IMR-90 (cell line): Measurements from ENCODE around the gene ADTRP. TPM values are rescaled to one million over a fixed set of nuclear protein-coding genes. Genes with fewer than 3 reads are reported as not detected.

Experiments
- ATAC-seq: fragments of 200-7000 bp; cut with Tn5 transposase; 2 replicates; pipeline ENCODE4 v1.9.1; 2020; ENCODE audit warnings: low read depth, mild to moderate bottlenecking, moderate library complexity
- BruUV-seq: library from RNA; stranded (reverse); fragments of 400-500 nt; replicated peaks from 2 replicates; lab custom pipeline; 2021; lab: Mats Ljungman, UMichigan
- CTCF ChIA-PET: fragments of 300-600 bp; formaldehyde crosslinking; extraction: SDS; loops from one replicate; lab custom pipeline; 2021; ENCODE audit warnings: antibody characterized with exemption; lab: Yijun Ruan, JAX
- POLR2A ChIA-PET: fragments of 300-600 bp; sonication (Branson Sonifier 250); formaldehyde crosslinking; loops from one replicate; lab custom pipeline; 2022; ENCODE audit warnings: antibody characterized with exemption; ENCODE audit not compliant: unreplicated experiment; lab: Charles Lee
- DNase-seq: peaks from one replicate; pipeline ENCODE4 v3.0.0; 2013
- H2AFZ ChIP-seq: replicated peaks from 2 replicates; pipeline ENCODE3; 2013; ENCODE audit warnings: low read length, mild to moderate bottlenecking; ENCODE audit not compliant: poor library complexity
- H2AK5ac ChIP-seq: 2 replicates; pipeline ENCODE4 v1.6.1; 2013; ENCODE audit warnings: low read depth, low read length, inconsistent platforms
- H2AK9ac ChIP-seq: replicated peaks from 2 replicates; pipeline ENCODE3; 2013; ENCODE audit warnings: mild to moderate bottlenecking, low read depth, low read length, moderate library complexity; ENCODE audit not compliant: poor library complexity
- H2BK120ac ChIP-seq: 2 replicates; pipeline ENCODE4 v1.6.1; 2013; ENCODE audit warnings: low read depth, low read length, inconsistent platforms
- H2BK15ac ChIP-seq: 3 replicates; pipeline ENCODE4 v1.6.1; 2013; ENCODE audit warnings: low read depth, low read length, inconsistent platforms
- H2BK20ac ChIP-seq: 2 replicates; pipeline ENCODE4 v1.6.1; 2013; ENCODE audit warnings: low read depth, mild to moderate bottlenecking, inconsistent platforms, low read length, moderate library complexity
- H2BK5ac ChIP-seq: 2 replicates; pipeline ENCODE4 v1.6.1; 2013; ENCODE audit warnings: mild to moderate bottlenecking, low read depth, low read length, inconsistent platforms; ENCODE audit not compliant: poor library complexity, severe bottlenecking
- H3K14ac ChIP-seq: replicated peaks from 2 replicates; pipeline ENCODE4 v1.6.1; 2013; ENCODE audit warnings: low read depth, low read length, inconsistent platforms
- H3K18ac ChIP-seq: 2 replicates; pipeline ENCODE4 v1.6.1; 2013; ENCODE audit warnings: low read depth, low read length, control low read depth
- H3K23ac ChIP-seq: 2 replicates; pipeline ENCODE4 v1.6.1; 2013; ENCODE audit warnings: low read depth, low read length, inconsistent platforms
- H3K27ac ChIP-seq: 2 replicates; pipeline ENCODE4 v1.5.1; 2013; ENCODE audit warnings: mild to moderate bottlenecking, control low read depth, low read length; ENCODE audit not compliant: insufficient read depth
- H3K27me3 ChIP-seq: 2 replicates; pipeline ENCODE4 v1.6.1; 2013; ENCODE audit warnings: low read length; ENCODE audit not compliant: control insufficient read depth, insufficient read depth
- H3K36me3 ChIP-seq: 2 replicates; pipeline ENCODE4 v1.6.1; 2013; ENCODE audit warnings: low read length, mixed read lengths; ENCODE audit not compliant: control insufficient read depth, insufficient read depth
- H3K4ac ChIP-seq: 2 replicates; pipeline ENCODE4 v1.6.1; 2013; ENCODE audit warnings: low read depth, low read length, inconsistent platforms
- H3K4me1 ChIP-seq: 2 replicates; pipeline ENCODE4 v1.6.1; 2013; ENCODE audit warnings: low read length, mixed read lengths; ENCODE audit not compliant: control insufficient read depth, insufficient read depth
- H3K4me2 ChIP-seq: 2 replicates; pipeline ENCODE4 v1.6.1; 2013; ENCODE audit warnings: low read depth, mild to moderate bottlenecking, control low read depth, low read length, moderate library complexity
- H3K4me3 ChIP-seq: 2 replicates; pipeline ENCODE4 v1.5.1; 2013; ENCODE audit warnings: low read depth, mild to moderate bottlenecking, control low read depth, low read length, moderate library complexity; ENCODE audit not compliant: insufficient read depth
- H3K56ac ChIP-seq: 2 replicates; pipeline ENCODE4 v1.6.1; 2013; ENCODE audit warnings: low read length, inconsistent platforms; ENCODE audit not compliant: insufficient read depth; ENCODE audit errors: extremely low read depth
- H3K79me1 ChIP-seq, 2 experiments: 2 replicates each; pipeline ENCODE4 v1.6.1; 2013; ENCODE audit warnings: low read length in 2 of 2, inconsistent platforms in 1 of 2, low read depth in 1 of 2
- H3K9ac ChIP-seq: 2 replicates; pipeline ENCODE4 v1.6.1; 2013; ENCODE audit warnings: low read depth, low read length, control low read depth
- H3K9me1 ChIP-seq: 2 replicates; pipeline ENCODE4 v1.6.1; 2013; ENCODE audit warnings: low read length, inconsistent platforms; ENCODE audit not compliant: insufficient read depth
- H3K9me3 ChIP-seq: 2 replicates; pipeline ENCODE4 v1.6.1; 2013; ENCODE audit warnings: low read length; ENCODE audit not compliant: control insufficient read depth, insufficient read depth
- H4K20me1 ChIP-seq: 2 replicates; pipeline ENCODE4 v1.6.1; 2013; ENCODE audit warnings: low read length, inconsistent platforms; ENCODE audit not compliant: insufficient read depth
- H4K5ac ChIP-seq: 2 replicates; pipeline ENCODE4 v1.6.1; 2013; ENCODE audit warnings: mild to moderate bottlenecking, low read depth, low read length, control low read depth
- H4K8ac ChIP-seq, 2 experiments: 2 replicates each; pipeline ENCODE4 v1.6.1; 2013; ENCODE audit warnings: low read depth in 2 of 2, low read length in 2 of 2, control low read depth in 1 of 2, inconsistent platforms in 1 of 2
- H4K91ac ChIP-seq: 2 replicates; pipeline ENCODE4 v1.6.1; 2013; ENCODE audit warnings: low read depth, low read length, inconsistent platforms; ENCODE audit not compliant: insufficient read depth
- BHLHE40 ChIP-seq: fragments of 150-350 bp; IDR thresholded peaks from 2 replicates; pipeline ENCODE4 v1.6.1; 2016; ENCODE audit warnings: mild to moderate bottlenecking, low read depth, low read length
- CEBPB ChIP-seq: IDR thresholded peaks from 2 replicates; pipeline ENCODE4 v1.6.1; 2012; ENCODE audit warnings: low read depth, low read length, improper control_type of control experiment
- CHD1 ChIP-seq: IDR thresholded peaks from 2 replicates; pipeline ENCODE4 v1.6.1; 2012; ENCODE audit warnings: low read depth, low read length, improper control_type of control experiment
- CTCF ChIP-seq: conservative IDR thresholded peaks from 2 replicates; pipeline ENCODE4 v1.5.1; 2012; ENCODE audit warnings: mild to moderate bottlenecking, low read depth, low read length, improper control_type of control experiment
- ELK1 ChIP-seq: fragments of 150-350 bp; IDR thresholded peaks from 2 replicates; pipeline ENCODE4 v1.6.1; 2016; ENCODE audit warnings: low read depth, mild to moderate bottlenecking, low read length, moderate library complexity, borderline replicate concordance
- FOS ChIP-seq: fragments of 150-350 bp; IDR thresholded peaks from 2 replicates; pipeline ENCODE4 v1.6.1; 2016; ENCODE audit warnings: low read depth, low read length
- MAFK ChIP-seq: IDR thresholded peaks from 2 replicates; pipeline ENCODE4 v1.6.1; 2012; ENCODE audit warnings: low read depth, low read length, improper control_type of control experiment
- MAZ ChIP-seq: IDR thresholded peaks from 2 replicates; pipeline ENCODE4 v1.6.1; 2012; ENCODE audit warnings: low read depth, mild to moderate bottlenecking, low read length, improper control_type of control experiment, moderate library complexity, borderline replicate concordance
- MXI1 ChIP-seq: IDR thresholded peaks from 2 replicates; pipeline ENCODE4 v1.6.1; 2012; ENCODE audit warnings: low read depth, mild to moderate bottlenecking, low read length, moderate library complexity, borderline replicate concordance
- NFE2L2 ChIP-seq: fragments of 150-350 bp; IDR thresholded peaks from 2 replicates; pipeline ENCODE4 v1.6.1; 2016; ENCODE audit warnings: low read depth, mild to moderate bottlenecking, low read length
- POLR2A ChIP-seq: IDR thresholded peaks from 2 replicates; pipeline ENCODE4 v1.6.1; 2012; ENCODE audit warnings: mild to moderate bottlenecking, low read depth, low read length
- RAD21 ChIP-seq: IDR thresholded peaks from 2 replicates; pipeline ENCODE4 v1.6.1; 2012; ENCODE audit warnings: low read length, improper control_type of control experiment
- RCOR1 ChIP-seq: IDR thresholded peaks from 2 replicates; pipeline ENCODE4 v1.6.1; 2012; ENCODE audit warnings: mild to moderate bottlenecking, low read length, improper control_type of control experiment; ENCODE audit not compliant: insufficient replicate concordance
- RFX5 ChIP-seq: IDR thresholded peaks from 2 replicates; pipeline ENCODE4 v1.8.0; 2012; ENCODE audit warnings: low read depth, mild to moderate bottlenecking, low read length, moderate library complexity
- SMC3 ChIP-seq: fragments of 150-350 bp; IDR thresholded peaks from 2 replicates; pipeline ENCODE4 v1.6.1; 2016; ENCODE audit warnings: low read depth, mild to moderate bottlenecking, antibody characterized with exemption, low read length, moderate library complexity
- WGBS, 2 experiments: methylation state at CpG; one replicate each; pipeline versions ENCODE4 v1.1.5 to v1.1.7; 2013; ENCODE audit warnings: missing lambda C conversion rate in 2 of 2; ENCODE audit not compliant: insufficient read length in 1 of 2; ENCODE audit errors: extremely low coverage in 2 of 2; 5-methylcytosine and 5-hydroxymethylcytosine counted together
- dilution Hi-C: fragments of 300-500 bp; cut with HindIII; formaldehyde crosslinking; loops from one replicate; pipeline ENCODE4 v1.14.3; 2018; ENCODE audit warnings: low sequenced_read_pairs; ENCODE audit not compliant: unreplicated experiment
- in situ Hi-C: fragments of 300-500 bp; cut with MboI; formaldehyde crosslinking; loops from 3 replicates; pipeline ENCODE4 v1.14.3; 2019; ENCODE audit warnings: low sequenced_read_pairs, inconsistent platforms, mixed read lengths
- intact Hi-C: fragments of 100-400 bp; cut with micrococcal nuclease; formaldehyde crosslinking; loops from 2 replicates; pipeline ENCODE4 v1.10.0; 2022
- polyA plus RNA-seq, 3 experiments: library from polyadenylated mRNA; depleted of rRNA; stranded (reverse); fragments of >200 nt; gene quantifications; 2 replicates each; pipeline ENCODE4 v1.2.3, GENCODE V29; 2012; ENCODE audit warnings: low replicate concordance in 1 of 3
- total RNA-seq: library from RNA; depleted of rRNA; stranded (reverse); fragments of >200 nt; gene quantifications from 2 replicates; pipeline ENCODE4 v1.2.3, GENCODE V29; 2012
- TF ChIP-seq, protein P1 (sequence below): fragments of 150-350 bp; IDR thresholded peaks from 2 replicates; pipeline ENCODE4 v1.6.1; 2017; ENCODE audit warnings: mild to moderate bottlenecking, antibody characterized with exemption, low read length, low read depth

ADTRP gene
- total and polyA plus RNA-seq, 2 of the 4 experiments (the other 2 are of a cell fraction) = 0.50 to 0.72 TPM

GRCh38 chr6:11795403-11795802 lies 16.8 kb upstream of the ADTRP start:
- Histone ChIP-seq H2AFZ (no peak overlapping the region), H3K4me1 (peaks cover 5% of the 10 kb centered on the region), H2BK15ac (no peak overlapping the region), H4K5ac (no peak overlapping the region), H3K4ac (no peak overlapping the region), H3K27me3 (no peaks in the 10 kb centered on the region), H3K18ac (no peak overlapping the region), H3K56ac (no peak overlapping the region), H4K8ac (peak overlapping the region in 1 of 2 experiments; percentile 10; a peak in 3 of 4 replicates), H2BK20ac (peak overlapping the region; percentile 37; the same call in 1 of the 2 replicates), H3K4me2 (no peak overlapping the region), H3K79me1 (no peaks in the 10 kb centered on the region), H3K9ac (no peak overlapping the region), H3K9me3 (no peaks in the 10 kb centered on the region), H3K9me1 (no peaks in the 10 kb centered on the region), H3K27ac (no peak overlapping the region), H2BK120ac (no peak overlapping the region), H4K20me1 (no peaks in the 10 kb centered on the region), H3K36me3 (no peaks in the 10 kb centered on the region), H3K14ac (0 out of 2 replicates have a peak overlapping the region, but pooled peaks have one; percentile 21), H3K4me3 (no peak overlapping the region), H4K91ac (no peak overlapping the region), H2AK5ac (no peak overlapping the region), H3K23ac (no peak overlapping the region), H2BK5ac (no peak overlapping the region), H2AK9ac (no peak overlapping the region)
- TF ChIP-seq CEBPB = no peak
- TF ChIP-seq SMC3 = no peak
- no peak for TF ChIP-seq RCOR1
- TF ChIP-seq ELK1 = no peak
- TF ChIP-seq MAFK = no peak
- TF ChIP-seq, protein P1, sequence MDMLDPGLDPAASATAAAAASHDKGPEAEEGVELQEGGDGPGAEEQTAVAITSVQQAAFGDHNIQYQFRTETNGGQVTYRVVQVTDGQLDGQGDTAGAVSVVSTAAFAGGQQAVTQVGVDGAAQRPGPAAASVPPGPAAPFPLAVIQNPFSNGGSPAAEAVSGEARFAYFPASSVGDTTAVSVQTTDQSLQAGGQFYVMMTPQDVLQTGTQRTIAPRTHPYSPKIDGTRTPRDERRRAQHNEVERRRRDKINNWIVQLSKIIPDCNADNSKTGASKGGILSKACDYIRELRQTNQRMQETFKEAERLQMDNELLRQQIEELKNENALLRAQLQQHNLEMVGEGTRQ = no peak
- no peak for TF ChIP-seq CTCF
- no peak for TF ChIP-seq FOS
- TF ChIP-seq NFE2L2 = no peak
- no peak for TF ChIP-seq MXI1
- no peak for TF ChIP-seq CHD1
- no peak for TF ChIP-seq POLR2A
- TF ChIP-seq RFX5 = no peak
- TF ChIP-seq BHLHE40 = no peak
- no peak for TF ChIP-seq MAZ
- TF ChIP-seq RAD21 = no peak
- ChIA-PET CTCF (interaction anchor here (0.6 to 0.7 kb wide), 2 partner anchors 20 to 102 kb away, joined by 3 to 4 read pairs; no protein-coding TSS in a partner anchor), POLR2A (interaction anchor here (0.7 kb wide), 1 partner anchor 381 kb away, joined by 9 read pairs; no protein-coding TSS in a partner anchor)
- DNase-seq (no peak), ATAC-seq (no peak)
- intact Hi-C loops = no loop called here
- dilution Hi-C loops = no loop called here
- no TSS peak for BruUV-seq
- in situ Hi-C loops = no loop called here
- no CpG with 5 or more reads among the region's 4 CpGs for WGBS, 2 experiments
